Measurements from ENCODE around the gene PDE4C. TPM values are rescaled to one million over a fixed set of nuclear protein-coding genes. Genes with fewer than 3 reads are reported as not detected.

The PDE4C gene
- total RNA-seq, 1 experiment from 2014 or later = 3.0 TPM

DNA sequence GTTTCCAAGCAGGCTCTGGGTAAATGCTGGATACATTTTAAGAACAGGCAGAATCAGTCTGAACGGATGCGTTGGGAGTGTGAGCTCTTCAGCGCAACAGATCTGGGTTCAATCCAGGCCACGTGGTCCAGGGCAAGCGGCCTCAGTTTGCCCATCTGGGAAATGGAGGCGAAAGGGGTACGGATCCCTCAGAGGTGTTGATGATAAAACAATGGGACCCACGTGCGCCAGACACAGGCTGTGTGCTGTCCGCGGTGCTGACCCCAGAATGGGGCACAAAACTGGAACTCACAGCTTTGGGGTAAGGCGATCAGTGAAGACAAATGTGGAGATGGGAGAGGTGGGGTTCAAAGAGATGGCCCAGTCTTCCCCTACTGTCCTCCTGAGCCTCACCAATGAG lies 13.1 kb upstream of the PDE4C start (continued):
- no peak for TF ChIP-seq STAT6 (CRISPR knock-in tag; conservative IDR thresholded peaks at IDR 0.05; ENCODE audit: low read depth)
- TF ChIP-seq ZNF263 (CRISPR knock-in tag; IDR thresholded peaks at IDR 0.05; ENCODE audit: low read depth) = no peak
- TF ChIP-seq, protein P1, sequence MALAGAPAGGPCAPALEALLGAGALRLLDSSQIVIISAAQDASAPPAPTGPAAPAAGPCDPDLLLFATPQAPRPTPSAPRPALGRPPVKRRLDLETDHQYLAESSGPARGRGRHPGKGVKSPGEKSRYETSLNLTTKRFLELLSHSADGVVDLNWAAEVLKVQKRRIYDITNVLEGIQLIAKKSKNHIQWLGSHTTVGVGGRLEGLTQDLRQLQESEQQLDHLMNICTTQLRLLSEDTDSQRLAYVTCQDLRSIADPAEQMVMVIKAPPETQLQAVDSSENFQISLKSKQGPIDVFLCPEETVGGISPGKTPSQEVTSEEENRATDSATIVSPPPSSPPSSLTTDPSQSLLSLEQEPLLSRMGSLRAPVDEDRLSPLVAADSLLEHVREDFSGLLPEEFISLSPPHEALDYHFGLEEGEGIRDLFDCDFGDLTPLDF (CRISPR knock-in tag; IDR thresholded peaks at IDR 0.05) = no peak
- no peak for TF ChIP-seq SP1 (CRISPR knock-in tag; conservative IDR thresholded peaks at IDR 0.05)
- TF ChIP-seq PRRX2 (CRISPR knock-in tag; IDR thresholded peaks at IDR 0.05) = no peak
- TF ChIP-seq RORB (CRISPR knock-in tag; IDR thresholded peaks at IDR 0.05) = no peak
- 0 out of 2 replicates have a peak, but pooled peaks have one; percentile 46 for TF ChIP-seq SMAD4 (CRISPR knock-in tag; IDR thresholded peaks at IDR 0.05)
- no peak for TF ChIP-seq NFYB (CRISPR knock-in tag; conservative IDR thresholded peaks at IDR 0.05; ENCODE audit: low read depth)
- TF ChIP-seq, protein P2, sequence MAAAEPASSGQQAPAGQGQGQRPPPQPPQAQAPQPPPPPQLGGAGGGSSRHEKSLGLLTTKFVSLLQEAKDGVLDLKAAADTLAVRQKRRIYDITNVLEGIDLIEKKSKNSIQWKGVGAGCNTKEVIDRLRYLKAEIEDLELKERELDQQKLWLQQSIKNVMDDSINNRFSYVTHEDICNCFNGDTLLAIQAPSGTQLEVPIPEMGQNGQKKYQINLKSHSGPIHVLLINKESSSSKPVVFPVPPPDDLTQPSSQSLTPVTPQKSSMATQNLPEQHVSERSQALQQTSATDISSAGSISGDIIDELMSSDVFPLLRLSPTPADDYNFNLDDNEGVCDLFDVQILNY (CRISPR knock-in tag; IDR thresholded peaks at IDR 0.05) = no peak
- TF ChIP-seq ZBTB21 (CRISPR knock-in tag; IDR thresholded peaks at IDR 0.05; ENCODE audit: borderline replicate concordance) = no peak
- no peak for TF ChIP-seq OVOL2 (CRISPR knock-in tag; IDR thresholded peaks at IDR 0.05; ENCODE audit: borderline replicate concordance)
- TF ChIP-seq GTF2I (CRISPR knock-in tag; conservative IDR thresholded peaks at IDR 0.05) = peak; percentile 91
- peak; percentile 62 for TF ChIP-seq USF2 (CRISPR knock-in tag; IDR thresholded peaks at IDR 0.05)

DNA sequence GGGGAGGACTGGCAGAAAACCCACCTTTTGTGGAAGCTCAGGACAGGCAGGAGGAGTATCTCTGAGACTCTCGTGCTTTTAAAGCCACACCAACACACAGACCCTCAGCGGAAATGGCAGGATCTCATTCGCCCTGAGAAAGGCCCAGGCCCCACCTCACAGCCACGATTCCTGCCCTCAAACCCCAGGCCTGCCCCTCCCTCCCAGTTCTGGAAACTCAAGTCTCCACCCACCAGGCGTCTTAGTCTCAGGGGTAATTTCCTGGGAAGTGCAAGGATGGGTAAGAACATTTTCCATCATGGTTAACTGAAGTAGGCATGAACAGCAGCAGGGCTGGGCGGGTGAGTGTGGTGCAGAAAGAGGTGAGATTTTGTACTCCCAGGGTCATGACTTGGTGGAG lies 8.0 kb upstream of the PDE4C start:
- no peak overlapping the region for H3K27ac Mint-ChIP-seq
- TF ChIP-seq ZNF232 (CRISPR knock-in tag; IDR thresholded peaks at IDR 0.05) = no peak
- TF ChIP-seq NR2C2 (CRISPR knock-in tag; IDR thresholded peaks at IDR 0.05) = no peak
- no peak for TF ChIP-seq USF1 (CRISPR knock-in tag; IDR thresholded peaks at IDR 0.05)
- H3K4me1 Mint-ChIP-seq = peaks cover 31% of the 10 kb centered on the region
- no peak for DNase-seq (ENCODE audit: low spot score)
- ATAC-seq = no peak
- H3K36me3 Mint-ChIP-seq = no peaks in the 10 kb centered on the region
- ChIA-PET POLR2A (interaction anchor here (2.3 kb wide), 1 partner anchor 16 kb away, joined by 5 read pairs; no protein-coding TSS in a partner anchor), CTCF (interaction anchor here (0.6 to 4.6 kb wide), 11 partner anchors 10 to 557 kb away, joined by 3 to 100 read pairs (median 42); partner anchors contain the start of genes JUND and RAB3A)
- no peak overlapping the region for H3K4me3 Mint-ChIP-seq
- peaks cover 12% of the 10 kb centered on the region for H3K27me3 Mint-ChIP-seq (ENCODE audit: low read depth)
- no peaks in the 10 kb centered on the region for H3K9me3 Mint-ChIP-seq

DNA sequence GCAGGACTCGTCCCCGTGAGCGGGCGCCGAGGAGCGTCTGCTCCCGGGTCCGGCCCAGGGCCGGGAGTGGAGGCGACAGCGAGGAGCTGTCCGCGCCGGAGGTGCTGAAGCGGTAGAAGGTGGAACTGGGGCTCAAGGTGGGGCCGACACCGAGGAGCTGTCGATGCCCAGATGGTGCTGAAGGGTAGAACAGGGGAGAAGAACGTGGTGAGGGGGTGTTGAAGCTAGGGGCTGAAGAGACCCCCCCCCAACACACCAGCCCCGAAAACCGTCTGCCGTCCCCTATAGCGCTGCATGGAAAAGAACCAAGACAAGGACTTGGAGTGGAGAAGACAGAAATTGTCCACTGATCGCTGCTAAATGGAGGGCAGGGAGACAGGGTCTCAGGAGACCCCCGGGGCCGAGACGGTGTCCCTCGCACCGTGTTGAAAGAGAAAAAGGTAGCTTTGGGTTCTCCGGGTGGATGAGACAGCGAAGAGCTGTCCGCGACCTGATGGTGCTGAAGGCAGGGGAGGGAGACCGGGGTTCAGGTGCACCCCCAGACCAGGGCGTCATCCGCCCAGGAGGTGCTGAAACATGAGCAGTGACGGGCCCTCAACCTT lies 7.1 kb upstream of the PDE4C start:
- no peak overlapping the region for H3K27ac Mint-ChIP-seq
- TF ChIP-seq TEAD4 (CRISPR knock-in tag; IDR thresholded peaks at IDR 0.05) (peak; percentile 92), EMX1 (CRISPR knock-in tag; IDR thresholded peaks at IDR 0.05) (no peak), GRHL2 (CRISPR knock-in tag; IDR thresholded peaks at IDR 0.05; ENCODE audit: insufficient replicate concordance, severe bottlenecking) (no peak), SP1 (CRISPR knock-in tag; conservative IDR thresholded peaks at IDR 0.05) (peak; percentile 76; the same call in 1 of the 2 replicates), ZNF317 (CRISPR knock-in tag; IDR thresholded peaks at IDR 0.05; ENCODE audit: borderline replicate concordance, low read depth) (0 out of 2 replicates have a peak, but pooled peaks have one; percentile 36), TP53 (CRISPR knock-in tag; IDR thresholded peaks at IDR 0.05) (peak; percentile 96), ZNF121 (CRISPR knock-in tag; IDR thresholded peaks at IDR 0.05) (peak; percentile 33), ZMAT4 (CRISPR knock-in tag; IDR thresholded peaks at IDR 0.05) (no peak), OVOL2 (CRISPR knock-in tag; IDR thresholded peaks at IDR 0.05; ENCODE audit: borderline replicate concordance) (no peak), PRRX2 (CRISPR knock-in tag; IDR thresholded peaks at IDR 0.05) (no peak)
- TF ChIP-seq, protein P3, sequence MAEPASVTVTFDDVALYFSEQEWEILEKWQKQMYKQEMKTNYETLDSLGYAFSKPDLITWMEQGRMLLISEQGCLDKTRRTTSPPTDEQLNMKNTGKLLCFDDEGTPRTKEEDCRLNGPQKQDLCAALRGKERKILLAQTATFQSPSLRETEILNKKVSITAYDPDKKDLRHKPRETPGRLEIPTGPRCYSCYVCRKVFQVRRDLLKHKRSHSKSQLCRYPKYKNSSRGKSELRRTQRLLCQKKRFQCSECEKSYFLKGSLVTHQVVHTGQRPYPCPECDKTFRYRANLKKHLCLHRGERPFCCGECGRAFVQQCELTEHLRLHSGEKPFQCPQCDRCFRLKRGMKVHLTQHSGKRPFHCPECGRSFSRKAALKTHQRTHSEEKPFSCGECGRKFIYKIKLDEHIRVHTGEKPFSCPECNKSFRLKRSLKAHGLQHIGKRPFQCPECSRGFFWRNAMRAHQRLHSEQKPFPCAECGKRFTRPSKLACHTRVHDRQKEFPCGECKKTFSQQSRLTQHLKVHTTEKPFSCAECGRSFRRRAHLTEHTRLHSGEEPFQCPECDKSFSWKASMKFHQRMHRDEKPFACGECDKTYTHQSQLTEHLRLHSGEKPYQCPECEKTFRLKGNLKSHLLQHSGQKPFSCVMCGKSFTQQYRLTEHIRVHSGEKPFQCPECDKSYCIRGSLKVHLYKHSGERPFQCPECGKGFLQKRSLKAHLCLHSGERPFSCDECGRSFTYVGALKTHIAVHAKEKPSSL (CRISPR knock-in tag; conservative IDR thresholded peaks at IDR 0.05) = no peak

More for the DNA sequence above, 7.1 kb upstream of the PDE4C start:
- POLR2A ChIA-PET = interaction anchor here (0.5 to 3.2 kb wide), 12 partner anchors 9 to 226 kb away, joined by 3 to 21 read pairs (median 5); partner anchors contain the start of genes JUND and RAB3A
- Mint-ChIP-seq H3K4me3 (peak overlapping the region; percentile 78), H3K9me3 (no peaks in the 10 kb centered on the region), H3K4me1 (peaks cover 31% of the 10 kb centered on the region), H3K27me3 (ENCODE audit: low read depth) (peaks cover 12% of the 10 kb centered on the region), H3K36me3 (no peaks in the 10 kb centered on the region)
- DNase-seq (ENCODE audit: low spot score) = peak; percentile 93
- ATAC-seq = peak; percentile 79
- CTCF ChIA-PET = interaction anchor here (0.6 to 4.6 kb wide), 31 partner anchors 9 to 556 kb away, joined by 3 to 100 read pairs (median 7); partner anchors contain the start of genes ARRDC2, GDF15, JUND and MPV17L2
